Measurements from ENCODE around the gene KCNF1.

- no peak for TF ChIP-seq CTCF (IDR thresholded peaks at IDR 0.05)
- no peak for TF ChIP-seq POLR2A (IDR thresholded peaks at IDR 0.05)
Observed at GRCh38 chr2:10930721-10931516, 19.2 kb downstream of the KCNF1 start.

Measured in esophagus squamous epithelium (tissue), 4 donors.